ENCODE results near the gene VWA8.
A peak's percentile ranks its signal among the peaks of the same experiment; 100 is the strongest.
"Not testable (repeated sequence)": the region's sequence is repeated elsewhere in the genome, so short reads cannot be mapped to it uniquely, and the experiment has no call there.

Gene VWA8

DNA sequence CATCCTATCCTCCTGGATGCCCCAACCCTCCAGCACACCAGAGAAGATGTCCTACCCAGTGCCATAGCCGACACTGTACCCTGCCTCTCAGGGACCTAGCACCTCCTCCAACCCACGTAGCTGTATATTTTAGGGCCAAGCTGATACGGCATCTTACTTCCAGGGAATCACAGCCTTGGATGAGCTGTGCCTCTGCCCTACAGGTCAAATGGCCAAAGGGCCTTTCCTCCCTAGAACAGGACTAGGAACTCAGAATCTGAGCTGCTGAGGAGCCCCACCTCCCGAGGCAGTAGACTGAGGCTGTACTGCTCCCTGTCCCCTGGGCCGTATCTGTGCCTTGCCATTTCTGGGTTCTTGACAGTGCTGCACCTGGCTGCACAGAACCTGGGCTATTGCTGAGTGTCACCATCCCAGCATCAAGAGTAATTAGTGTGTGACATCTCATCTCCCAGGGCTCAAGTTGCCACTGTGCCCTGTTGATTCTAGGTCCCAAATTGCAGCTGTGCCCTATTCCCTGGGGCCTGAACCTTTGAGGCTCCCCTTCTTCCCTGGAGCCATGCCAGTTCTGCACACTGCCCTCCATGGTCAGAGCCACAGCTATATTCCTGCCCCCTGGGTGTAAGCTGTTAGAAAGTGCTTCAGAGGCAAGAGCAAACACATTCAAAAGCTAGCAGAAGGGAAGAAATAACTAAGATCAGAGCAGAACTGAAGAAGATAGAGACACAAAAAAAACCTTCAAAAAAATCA lies 41.0 kb downstream of the VWA8 start:
- DNase-seq, result no peak

DNA sequence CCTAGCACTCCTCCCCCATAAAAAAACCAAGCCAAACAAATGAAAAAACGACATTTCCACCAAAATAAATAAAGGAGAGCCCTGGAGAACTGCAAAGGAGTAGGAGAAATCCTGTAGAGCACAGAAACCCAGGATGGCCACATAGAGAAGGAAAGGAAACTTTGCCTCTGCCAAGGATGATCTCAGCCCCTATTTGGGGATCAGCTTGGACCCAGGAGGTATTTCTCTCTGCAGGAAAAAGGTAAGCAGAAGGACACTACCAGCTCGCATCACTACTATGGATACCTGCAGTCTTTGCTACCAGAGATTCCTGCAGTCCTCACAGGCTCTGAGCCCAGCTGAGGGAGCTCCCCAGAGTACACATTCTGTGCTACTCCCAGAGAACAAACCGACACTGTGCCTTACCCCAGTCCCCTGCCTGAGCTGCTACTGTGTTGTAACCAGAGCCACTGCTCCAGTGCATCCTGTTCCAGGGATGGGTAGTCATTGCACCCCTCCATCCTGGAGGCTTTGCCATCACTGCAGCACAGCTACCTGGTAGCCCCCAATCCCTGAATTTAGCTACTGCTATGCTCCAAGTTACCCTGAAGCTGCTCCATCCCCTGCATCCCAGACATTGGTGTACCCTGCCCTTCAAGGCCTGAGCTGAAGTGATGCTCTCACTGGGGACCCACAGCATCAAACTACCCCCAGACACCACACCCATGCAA lies 41.7 kb downstream of the VWA8 start:
- DNase-seq, result no peak

DNA sequence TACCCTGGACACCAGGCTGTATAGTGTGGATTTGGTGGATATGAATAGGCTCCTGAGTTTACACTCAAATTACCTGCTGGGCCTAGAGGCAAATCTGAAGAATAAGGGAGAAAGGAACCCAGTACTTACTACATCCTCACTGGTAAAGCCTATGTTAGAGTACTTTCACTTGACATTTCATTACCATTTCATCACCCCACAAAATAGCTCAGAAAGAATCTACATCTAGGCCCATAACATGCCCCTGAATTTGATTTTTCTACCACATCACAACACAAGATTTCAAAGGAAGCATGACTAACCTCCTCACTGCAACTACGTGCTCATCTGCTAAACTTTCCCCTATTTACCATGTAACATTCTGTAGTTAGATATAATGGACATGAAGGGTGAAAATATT lies 43.3 kb downstream of the VWA8 start:
- DNase-seq, result no peak

DNA sequence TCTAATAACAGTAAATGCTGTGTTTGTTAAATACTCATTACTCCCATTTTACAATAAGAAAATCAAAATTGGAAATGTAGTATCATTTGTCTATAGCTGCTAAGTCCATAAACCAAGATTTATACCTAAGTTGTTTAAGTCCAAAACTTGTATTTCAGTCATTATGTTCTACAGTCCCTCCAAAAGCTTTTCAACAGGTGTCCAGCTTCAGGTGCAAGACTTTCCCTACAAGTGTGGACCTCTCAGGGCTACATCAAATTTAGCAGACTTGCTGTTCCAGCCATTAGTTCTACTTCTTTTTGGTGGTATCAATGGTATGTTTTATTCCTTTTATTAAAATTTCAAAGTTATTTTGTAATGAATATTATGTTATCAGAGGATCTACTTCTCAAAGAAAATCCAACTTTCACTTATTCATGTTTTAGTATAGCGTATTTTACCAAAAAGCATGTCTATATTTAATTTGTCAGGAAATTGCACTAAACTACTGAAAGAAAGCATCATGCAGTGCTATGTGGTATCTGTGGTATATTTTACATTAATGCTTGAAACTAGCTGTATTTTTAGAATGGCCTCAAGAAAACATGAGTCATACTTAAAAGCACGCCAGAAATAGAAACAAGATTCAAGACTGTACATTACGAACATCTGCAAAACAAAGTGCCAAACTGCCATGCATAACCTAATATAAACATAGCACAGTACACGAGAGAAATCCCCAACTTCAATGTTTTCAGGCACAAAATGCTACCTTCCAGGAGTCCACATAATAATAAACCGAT lies 44.5 kb downstream of the VWA8 start:
- peak; percentile 40 for DNase-seq

DNA sequence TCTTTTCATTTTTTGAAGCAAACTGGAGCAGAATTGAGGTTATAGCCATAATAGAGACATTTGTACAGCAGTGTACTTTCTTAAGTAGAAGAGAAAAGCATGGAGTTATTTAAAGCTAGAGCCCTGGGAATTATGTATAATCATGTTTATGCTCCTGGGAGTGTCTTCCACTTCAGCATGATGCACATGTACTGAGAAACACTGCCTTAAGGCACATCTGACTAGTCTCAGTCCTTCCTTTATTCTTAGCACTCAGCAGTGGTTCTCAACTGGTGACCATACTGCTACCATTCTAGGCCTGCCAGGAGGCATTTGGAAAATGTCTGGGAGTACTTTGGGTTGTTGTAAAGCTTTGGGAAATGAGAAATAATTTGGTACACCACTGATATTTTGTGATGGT lies 45.8 kb downstream of the VWA8 start:
- DNase-seq, result no peak

DNA sequence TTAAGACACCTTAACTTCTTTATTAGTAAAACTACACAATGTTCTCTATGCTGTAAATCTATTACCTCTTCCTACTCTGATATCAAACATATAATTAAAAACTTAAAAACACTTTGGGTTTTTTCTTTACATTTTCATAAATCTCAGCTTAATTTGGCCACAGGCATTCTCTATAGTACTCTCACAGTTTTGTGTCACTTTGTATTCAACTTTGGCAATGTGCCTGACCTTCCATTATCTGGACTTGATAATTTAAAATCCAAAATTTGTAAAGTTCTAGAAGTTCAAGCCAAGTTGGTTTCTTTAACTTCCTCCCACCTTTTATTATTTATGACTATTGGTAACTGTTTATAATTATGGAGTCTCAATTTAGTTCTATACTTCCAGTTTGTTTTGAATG lies 46.4 kb downstream of the VWA8 start:
- DNase-seq, result no peak

DNA sequence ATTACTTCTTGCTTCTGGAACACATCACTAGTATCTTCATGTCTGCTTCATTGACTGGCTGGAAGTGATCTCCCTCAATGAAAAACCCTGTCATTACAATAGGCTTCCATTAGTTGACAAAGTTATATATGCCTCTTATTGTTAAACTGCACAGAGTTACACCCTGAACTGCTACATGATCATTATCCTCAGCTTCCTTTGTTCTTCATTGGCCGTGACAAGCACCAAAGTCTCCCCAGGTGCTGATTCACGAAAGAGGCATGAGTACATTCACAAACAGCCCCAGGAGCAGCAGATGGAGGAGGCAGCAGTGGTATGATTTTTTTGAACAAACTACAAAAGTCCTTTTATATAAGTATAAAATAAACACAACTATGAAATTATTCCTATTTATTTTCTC lies 51.4 kb downstream of the VWA8 start:
- no peak for DNase-seq

DNA sequence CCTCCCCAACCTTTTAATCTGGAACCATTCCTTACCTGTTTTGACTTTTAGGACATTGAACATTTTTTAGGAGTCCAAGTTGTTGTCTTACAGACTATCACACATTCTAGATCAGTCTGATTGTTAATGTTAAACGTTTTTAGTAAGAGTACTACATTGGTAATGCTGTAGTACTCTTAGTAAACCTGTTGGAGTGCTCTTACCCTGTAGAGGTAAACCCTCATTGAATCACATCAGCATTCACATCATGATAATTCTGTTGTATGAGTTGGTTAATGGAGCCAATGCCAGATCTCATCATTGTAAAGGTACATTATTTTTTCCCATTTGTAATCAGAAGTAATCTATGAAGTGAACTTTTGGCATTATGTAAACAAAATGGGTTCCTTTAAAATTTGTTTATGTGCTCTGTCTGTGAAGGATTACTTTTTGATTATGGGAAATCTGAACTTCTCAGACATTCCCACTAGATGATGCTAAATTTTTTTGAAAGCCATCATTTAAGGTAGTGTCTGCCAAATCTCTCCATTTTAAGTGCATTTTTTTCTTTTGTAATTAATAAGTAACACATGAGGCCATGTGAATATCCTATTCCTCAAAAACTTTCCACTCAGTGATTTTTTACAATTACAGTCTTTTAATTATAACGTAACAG lies 55.2 kb downstream of the VWA8 start:
- DNase-seq, result no peak

DNA sequence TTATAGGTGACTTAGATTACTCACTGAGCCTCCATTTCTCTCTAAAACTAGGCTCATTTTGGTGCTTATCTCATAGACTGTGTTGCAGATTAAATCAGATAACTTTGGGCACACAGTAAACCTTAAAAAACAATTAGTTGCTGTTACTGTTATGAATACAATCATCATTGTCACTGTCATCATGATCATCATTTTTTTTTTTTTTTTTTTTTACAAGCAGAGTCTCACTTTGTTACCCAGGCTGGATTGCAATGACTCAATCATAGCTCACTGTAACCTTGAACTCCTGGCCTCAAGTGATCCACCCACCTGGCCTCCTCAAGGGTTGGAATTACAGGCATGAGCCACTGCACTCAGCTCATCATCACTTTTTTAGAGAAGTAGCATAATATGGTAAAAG lies 60.0 kb downstream of the VWA8 start:
- DNase-seq, result no peak

DNA sequence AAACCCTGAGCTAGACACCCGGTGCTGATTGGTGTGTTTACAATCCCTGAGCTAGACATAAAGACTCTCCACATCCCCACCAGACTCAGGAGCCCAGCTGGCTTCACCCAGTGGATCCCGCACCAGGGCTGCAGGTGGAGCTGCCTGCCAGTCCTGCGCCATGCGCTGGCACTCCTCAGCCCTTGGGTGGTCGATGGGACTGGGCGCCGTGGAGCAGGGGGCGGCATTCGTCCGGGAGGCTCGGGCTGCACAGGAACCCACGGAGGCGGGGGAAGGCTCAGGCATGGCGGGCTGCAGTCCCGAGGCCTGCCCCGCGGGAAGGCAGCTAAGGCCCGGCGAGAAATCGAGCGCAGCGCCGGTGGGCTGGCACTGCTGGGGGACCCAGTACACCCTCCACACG lies 62.5 kb downstream of the VWA8 start:
- not testable (repeated sequence) for DNase-seq

DNA sequence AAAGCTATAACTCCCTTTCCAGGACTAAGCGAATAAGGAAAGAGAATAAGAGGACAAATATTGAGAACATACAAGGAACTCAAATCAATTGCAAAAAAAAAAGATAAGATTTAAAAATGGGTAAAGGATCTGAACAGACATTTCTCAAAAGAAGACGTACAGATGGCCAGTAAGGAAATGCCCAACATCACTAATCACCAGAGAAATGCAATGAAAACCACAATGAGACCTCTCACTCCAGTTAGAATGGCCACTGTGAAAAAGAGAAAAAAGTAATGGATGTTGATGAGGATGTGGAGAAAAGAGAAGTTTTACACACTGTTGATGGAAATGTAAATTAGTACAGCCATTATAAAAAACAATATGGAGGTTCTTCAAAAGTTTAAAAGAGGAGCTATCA lies 63.8 kb downstream of the VWA8 start:
- DNase-seq, result no peak

DNA sequence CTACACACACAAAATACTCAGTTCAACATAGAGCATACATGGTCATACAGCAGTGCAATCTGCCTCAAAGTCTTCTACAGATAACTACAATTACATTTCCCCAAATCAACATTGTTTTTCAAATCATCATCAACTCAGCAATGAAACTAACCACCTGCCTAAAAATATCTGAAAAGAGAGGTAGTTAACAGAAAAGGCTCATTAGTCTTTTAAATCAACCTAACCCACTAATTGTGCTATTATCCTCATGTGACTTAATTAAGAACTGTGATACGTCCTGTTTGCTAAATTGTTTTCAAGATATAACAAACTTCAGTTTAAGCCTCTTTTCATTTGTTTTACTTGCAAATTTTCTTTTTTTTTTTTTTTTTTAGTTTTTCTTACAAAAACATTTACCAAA lies 65.4 kb downstream of the VWA8 start:
- DNase-seq, result no peak

DNA sequence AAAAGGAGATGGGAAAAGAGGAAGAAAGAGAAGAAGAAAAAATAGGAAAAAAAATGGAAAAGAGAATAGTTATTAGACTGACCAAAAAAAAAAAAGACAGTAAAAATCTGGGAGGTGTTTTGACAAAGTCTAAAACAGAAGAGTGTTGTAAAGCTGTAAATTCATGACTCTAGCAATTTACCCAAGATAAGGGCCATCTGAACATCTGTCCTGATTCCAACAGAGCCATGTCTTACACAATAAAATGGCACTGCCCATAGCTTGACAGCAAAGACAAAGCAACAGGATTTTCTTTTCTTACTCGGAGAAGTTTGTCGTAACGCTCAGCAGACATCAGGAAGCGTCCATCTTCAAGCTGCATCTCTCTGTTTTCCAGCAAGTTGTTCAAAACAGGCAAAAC lies 69.8 kb downstream of the VWA8 start:
- DNase-seq, result no peak

DNA sequence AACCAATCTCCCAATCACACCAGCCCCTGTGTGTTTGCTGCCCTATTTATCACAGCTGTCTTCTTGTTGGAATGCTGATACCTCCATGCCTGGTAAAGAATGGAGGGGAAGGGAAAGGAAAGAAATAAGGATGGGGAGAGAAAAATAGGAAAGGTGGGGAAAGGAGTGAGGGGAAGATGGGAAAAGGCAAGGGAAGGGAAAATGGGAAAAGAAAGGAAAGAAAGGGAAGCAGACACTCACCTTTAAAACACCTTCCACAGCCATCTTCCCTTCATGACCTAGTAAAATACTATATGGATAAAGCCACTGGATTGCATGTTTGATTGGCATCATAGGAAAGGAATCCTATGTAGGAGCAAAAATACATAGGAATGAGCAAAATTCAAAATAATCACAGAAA lies 77.8 kb downstream of the VWA8 start:
- DNase-seq, result no peak

DNA sequence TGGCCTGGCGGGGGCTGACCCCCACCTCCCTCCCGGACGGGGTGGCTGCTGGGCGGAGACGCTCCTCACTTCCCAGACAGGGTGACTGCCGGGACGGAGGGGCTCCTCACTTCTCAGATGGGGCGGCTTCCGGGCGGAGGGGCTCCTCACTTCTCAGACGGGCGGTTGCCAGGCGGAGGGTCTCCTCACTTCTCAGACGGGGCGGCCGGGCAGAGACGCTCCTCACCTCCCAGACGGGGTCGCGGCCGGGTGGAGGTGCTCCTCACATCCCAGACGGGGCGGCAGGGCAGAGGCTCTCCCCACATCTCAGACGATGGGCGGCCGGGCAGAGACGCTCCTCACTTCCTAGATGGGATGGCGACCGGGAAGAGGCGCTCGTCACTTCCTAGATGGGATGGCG lies 79.0 kb downstream of the VWA8 start:
- DNase-seq, result not testable (repeated sequence)

DNA sequence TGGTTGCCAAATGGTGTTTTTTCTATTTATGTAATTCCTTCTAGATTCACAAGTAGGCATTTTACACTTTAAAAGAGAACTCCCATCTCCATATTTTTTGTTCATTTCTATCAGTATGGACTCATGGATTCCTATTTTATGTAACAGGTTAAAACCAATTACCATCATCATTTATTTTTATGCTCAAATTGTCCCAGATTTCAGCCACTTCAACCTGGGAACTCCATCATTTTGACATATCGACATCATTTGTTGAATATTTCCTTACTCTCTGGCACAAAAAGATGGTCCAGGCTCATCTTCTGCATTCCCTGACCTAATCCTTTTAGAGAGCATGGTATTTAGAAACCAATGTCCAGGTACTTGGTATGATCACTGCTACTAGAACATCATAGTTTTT lies 79.9 kb downstream of the VWA8 start:
- DNase-seq, result no peak

DNA sequence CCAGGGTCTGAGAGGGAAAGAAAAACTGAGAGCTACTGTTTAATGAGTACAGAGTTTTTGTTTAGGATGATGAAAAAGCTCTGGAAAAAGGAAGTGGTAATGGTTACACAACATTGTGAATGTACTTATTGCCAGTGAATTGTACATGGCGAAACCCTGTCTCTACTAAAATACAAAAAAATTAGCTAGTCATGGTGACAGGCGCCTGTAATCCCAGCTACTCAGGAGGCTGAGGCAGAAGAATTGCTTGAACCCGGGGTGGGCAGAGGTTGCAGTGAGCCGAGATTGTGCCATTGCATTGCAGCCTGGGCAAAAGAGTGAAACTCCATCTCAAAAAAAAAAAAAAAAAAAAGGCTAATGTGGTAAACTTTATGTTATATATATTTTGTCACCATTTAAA lies 96.3 kb downstream of the VWA8 start:
- no peak for DNase-seq

DNA sequence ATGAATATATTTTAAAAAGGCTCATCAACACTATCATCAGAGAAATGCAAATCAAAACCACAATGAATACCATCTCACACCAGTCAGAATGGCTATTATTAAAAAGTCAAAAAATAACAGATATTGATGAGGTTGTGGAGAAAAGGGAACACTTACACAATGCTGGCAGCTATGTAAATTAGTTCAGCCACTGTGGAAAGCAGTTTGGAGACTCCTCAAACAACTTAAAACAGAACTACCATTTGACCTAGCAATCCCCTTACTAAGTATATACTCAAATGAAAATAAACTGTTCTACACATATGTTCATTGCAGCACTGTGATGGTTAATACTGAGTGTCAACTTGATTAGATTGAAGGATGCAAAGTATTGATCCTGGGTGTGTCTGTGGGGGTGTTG lies 98.2 kb downstream of the VWA8 start:
- not testable (repeated sequence) for DNase-seq

DNA sequence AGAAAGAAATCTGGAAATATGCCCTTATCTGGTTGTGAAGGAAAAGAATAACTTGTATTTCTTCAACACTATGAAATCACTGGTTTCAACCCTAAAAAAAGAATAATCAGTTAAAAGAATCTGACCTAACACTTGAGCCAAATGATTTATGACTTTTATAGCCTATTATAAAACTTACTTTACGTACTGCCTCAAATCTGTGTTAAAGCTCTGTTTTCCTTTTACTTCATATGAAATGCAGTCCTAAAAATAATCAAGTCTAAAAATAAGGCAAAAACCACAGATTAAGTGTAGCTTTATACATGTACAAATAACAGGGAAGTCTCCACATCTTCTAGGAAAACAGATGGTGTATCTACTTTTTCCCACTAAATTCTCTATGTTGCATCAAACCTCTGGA lies 101.3 kb downstream of the VWA8 start:
- DNase-seq, result no peak

DNA sequence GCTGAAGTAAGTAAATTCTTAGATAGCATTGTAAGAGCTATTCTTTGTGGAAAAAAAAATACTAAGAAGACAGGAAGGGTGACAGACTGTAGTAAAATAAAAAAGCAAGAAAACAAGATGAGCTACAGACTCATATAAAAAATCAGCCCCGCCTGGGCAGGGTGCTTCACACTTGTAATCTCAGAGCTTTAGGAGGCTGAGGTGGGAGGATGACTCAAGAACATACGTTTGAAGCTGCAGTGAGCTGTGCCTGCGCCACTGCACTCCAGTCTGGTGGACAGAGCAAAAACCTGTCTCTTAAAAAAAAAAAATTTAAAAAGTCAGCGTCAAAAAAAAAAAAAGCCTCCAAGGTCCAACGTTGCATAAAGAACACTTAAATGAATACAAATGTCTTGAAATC lies 102.1 kb downstream of the VWA8 start:
- DNase-seq, result no peak

DNA sequence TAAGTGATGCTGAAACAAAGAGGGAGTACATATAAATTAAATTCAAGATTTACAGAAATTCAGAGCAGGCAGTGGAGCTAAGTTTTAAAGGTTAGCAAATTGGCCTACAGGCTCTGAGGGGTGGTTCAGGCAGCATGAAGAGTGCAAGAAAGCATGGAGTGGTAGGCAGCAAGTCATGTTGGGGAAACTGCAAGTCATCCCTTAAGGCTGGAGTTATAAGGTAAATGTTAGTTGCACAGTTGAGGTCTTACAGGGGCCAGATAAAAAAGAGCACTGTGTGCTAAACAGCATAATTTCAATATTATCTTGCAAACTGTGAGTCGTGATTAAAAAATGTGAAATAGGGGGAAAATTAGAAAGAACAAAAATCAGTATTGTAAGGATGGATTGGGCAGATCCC lies 106.2 kb downstream of the VWA8 start:
- no peak for DNase-seq

DNA sequence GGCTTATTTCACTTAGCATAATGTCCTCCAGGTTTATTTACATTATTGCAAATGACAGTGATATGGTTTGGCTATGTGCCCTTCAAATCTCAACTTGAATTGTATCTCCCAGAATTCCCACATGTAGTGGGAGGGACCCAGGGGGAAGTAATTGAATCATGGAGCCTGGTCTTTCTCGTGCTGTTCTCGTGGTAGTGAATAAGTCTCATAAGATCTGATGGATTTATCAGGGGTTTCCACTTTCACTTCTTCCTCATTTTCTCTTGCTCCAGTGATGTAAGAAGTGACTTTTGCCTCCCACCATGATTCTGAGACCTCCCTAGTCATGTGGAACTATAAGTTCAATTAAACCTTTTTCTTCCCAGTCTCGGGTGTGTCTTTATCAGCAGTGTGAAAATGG lies 109.6 kb downstream of the VWA8 start:
- no peak for DNase-seq

DNA sequence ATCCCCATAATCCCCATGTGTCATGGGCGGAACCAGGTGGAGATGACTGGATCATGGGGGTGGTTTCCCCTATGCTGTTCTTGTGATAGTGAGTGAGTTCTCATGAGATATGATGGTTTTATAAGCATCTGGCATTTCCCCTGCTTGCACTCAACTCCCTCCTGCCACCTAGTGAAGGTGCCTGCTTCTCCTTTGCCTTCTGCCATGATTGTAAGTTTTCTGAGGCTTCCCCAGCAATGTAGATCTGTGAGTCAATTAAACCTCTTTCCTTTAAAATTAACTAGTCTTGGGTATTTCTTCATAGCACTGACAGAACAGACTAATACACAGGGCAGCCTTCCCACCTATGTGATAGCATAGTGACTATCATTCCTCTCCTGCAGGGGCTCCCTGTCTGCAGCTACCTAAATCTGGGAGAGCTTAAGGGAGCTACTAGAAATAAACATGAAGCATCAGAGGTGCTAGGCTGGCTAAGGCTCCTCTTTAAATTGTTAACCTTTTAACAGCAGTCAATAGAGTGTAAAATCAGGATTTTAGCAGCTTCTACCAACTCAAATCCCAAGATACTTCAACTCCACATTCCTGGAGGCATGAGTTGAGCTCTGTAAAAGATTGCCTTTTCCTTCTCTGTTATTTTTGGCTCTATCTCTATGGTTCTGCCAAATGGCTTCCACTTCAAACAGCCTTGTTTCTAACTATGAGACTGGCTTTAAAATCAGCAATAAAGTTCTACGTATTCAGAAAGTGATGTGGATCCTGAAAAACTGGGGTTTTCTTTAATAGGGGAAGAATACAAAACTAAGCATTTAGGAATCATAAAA lies 112.3 kb downstream of the VWA8 start:
- DNase-seq, result no peak
